Measurements from ENCODE around the gene OVAAL.

GRCh38 chr1:180558664-180559063, at the start of gene OVAAL:
- TF ChIP-seq ZNF143 (CRISPR knock-in tag; IDR thresholded peaks at IDR 0.05) (no peak), SRSF3 (IDR thresholded peaks at IDR 0.05; ENCODE audit: insufficient read depth, low read length) (no peak), SP2 (IDR thresholded peaks at IDR 0.05; ENCODE audit: extremely low read depth, low read depth, low read length, poor library complexity, severe bottlenecking) (no peak), FOXP1 (CRISPR knock-in tag; IDR thresholded peaks at IDR 0.05) (no peak), EP300 (IDR thresholded peaks at IDR 0.05; ENCODE audit: low read length) (no peak), CEBPG (CRISPR knock-in tag; IDR thresholded peaks at IDR 0.05) (no peak), CEBPG (tag; conservative IDR thresholded peaks at IDR 0.05 in 1 of 2, IDR thresholded peaks at IDR 0.05 in 1 of 2) (no peak)
